Upper lobe of left lung (tissue), 6 donors: ENCODE results near the gene TRIP13. TPM values are rescaled to one million over a fixed set of nuclear protein-coding genes. Genes with fewer than 3 reads are reported as not detected.

Experiments used
- total RNA-seq, 6 donors: library from RNA; depleted of rRNA in 4 of 6; stranded (reverse); fragments of >200 nt in 4 of 6; gene quantifications; one replicate each; pipeline versions ENCODE4 v1.1.0 to v1.2.1, GENCODE V29; 2016 to 2021
- donor health status: DM: no; HTN: no; CAD: no; lungs with moderate emphysema.
- donor health status: DM: no; HTN: yes; CAD: no; lungs with severe emphysema.

The TRIP13 gene
- total RNA-seq, 6 donors from 2014 or later: 1.0 to 2.1 (median 1.5) TPM

Other genes starting within 250 kb of the TRIP13 start
- 10 to 100 TPM; 14.3 to 42.7 (median 19.1) TPM for gene TPPP, start 199.5 kb upstream of the TRIP13 start, total RNA-seq
- gene ZDHHC11B, start 108.2 kb upstream of the TRIP13 start, total RNA-seq: 10 to 100 TPM in 4 of 6 donors, 1 to 10 TPM in 2; 7.4 to 40.8 (median 13.1) TPM
- 10 to 100 TPM; 18.9 to 64.6 (median 27.5) TPM for gene ZDHHC11, start 41.9 kb upstream of the TRIP13 start, total RNA-seq
- 100 to 1,000 TPM in 1 of 6 donors, 10 to 100 TPM in 5; 37.5 to 160 (median 42.3) TPM for gene BRD9, start 83 bp upstream of the TRIP13 start, total RNA-seq
- gene NKD2, start 115.9 kb downstream of the TRIP13 start, total RNA-seq: 100 to 1,000 TPM in 1 of 6 donors, 10 to 100 TPM in 4, 1 to 10 TPM in 1; 8.9 to 126 (median 50.6) TPM
- 100 to 1,000 TPM in 1 of 6 donors, 10 to 100 TPM in 5; 31.3 to 138 (median 48.5) TPM for gene SLC12A7, start 219.2 kb downstream of the TRIP13 start, total RNA-seq